AG04449 (cell line): Measurements from ENCODE around the gene COL5A1.

Experiments
- CTCF ChIA-PET: fragments of 350-600 bp; formaldehyde crosslinking; extraction: SDS; loops from one replicate; lab custom pipeline; 2021; ENCODE audit warnings: antibody characterized with exemption; lab: Yijun Ruan, JAX
- POLR2A ChIA-PET: fragments of 400-600, 350-600 bp; formaldehyde crosslinking; extraction: SDS; loops from one replicate; lab custom pipeline; 2020; ENCODE audit warnings: antibody characterized with exemption, inconsistent platforms; lab: Yijun Ruan, JAX
- DNase-seq: peaks from one replicate; pipeline ENCODE4 v3.0.0-alpha.2; 2010; ENCODE audit warnings: low read depth, low spot score
- H3K4me3 ChIP-seq: 2 replicates; pipeline ENCODE4 v1.5.1; 2011; ENCODE audit warnings: low read depth, mild to moderate bottlenecking, control low read depth, low read length
- TF ChIP-seq, protein P1 (sequence below): IDR thresholded peaks from one replicate; pipeline ENCODE4 v1.5.1; 2011; ENCODE audit warnings: mild to moderate bottlenecking, moderate library complexity, low read length, control low read depth, inconsistent platforms; ENCODE audit not compliant: insufficient read depth; ENCODE audit errors: missing control alignments

Gene COL5A1

DNA sequence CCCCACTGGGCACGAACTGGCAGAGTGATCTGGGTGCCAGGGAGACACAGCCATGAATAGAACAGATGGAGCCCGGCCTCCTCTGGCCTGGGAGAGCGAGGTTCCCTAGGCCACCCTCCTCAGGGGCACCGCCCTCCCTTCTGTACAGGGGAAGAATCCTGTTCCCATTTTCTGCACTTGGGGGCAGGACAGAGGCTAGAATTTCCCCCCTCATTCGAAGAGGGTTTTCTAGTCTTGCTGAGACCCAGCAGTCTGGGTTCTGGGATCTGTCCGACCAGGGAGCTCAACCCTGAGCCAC is 52.7 kb downstream of the COL5A1 start:
- DNase-seq, result no peak
- TF ChIP-seq, protein P1, sequence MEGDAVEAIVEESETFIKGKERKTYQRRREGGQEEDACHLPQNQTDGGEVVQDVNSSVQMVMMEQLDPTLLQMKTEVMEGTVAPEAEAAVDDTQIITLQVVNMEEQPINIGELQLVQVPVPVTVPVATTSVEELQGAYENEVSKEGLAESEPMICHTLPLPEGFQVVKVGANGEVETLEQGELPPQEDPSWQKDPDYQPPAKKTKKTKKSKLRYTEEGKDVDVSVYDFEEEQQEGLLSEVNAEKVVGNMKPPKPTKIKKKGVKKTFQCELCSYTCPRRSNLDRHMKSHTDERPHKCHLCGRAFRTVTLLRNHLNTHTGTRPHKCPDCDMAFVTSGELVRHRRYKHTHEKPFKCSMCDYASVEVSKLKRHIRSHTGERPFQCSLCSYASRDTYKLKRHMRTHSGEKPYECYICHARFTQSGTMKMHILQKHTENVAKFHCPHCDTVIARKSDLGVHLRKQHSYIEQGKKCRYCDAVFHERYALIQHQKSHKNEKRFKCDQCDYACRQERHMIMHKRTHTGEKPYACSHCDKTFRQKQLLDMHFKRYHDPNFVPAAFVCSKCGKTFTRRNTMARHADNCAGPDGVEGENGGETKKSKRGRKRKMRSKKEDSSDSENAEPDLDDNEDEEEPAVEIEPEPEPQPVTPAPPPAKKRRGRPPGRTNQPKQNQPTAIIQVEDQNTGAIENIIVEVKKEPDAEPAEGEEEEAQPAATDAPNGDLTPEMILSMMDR, result no peak
- no peak overlapping the region for H3K4me3 ChIP-seq
- POLR2A ChIA-PET, result no interaction called here
- CTCF ChIA-PET, result interaction anchor here (1.0 to 1.2 kb wide), 2 partner anchors 105 to 245 kb away, joined by 3 to 5 read pairs; no protein-coding TSS in a partner anchor

DNA sequence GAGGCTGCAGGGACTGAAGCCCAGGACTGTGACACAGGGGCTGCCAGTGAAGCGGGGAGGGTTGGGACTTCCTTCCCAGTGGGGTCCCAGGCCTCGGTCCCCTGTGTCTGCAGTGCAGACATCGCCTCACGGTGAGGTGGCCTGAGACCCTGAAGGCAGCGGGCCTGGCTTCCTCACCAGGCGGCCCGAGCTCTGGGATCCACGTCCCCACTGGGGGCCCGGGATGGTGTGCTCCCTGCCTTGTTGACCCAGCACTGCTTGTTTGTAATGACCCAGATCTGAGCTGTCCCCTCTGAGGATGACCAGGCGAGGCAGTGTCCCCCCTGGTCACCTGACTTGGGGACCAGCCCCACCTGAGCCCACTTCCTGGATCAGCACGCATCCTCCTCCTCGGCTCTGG is 53.1 kb downstream of the COL5A1 start:
- TF ChIP-seq, protein P1, result no peak
- no peak for DNase-seq
- ChIA-PET CTCF (interaction anchor here (1.0 kb wide), 1 partner anchor 105 kb away, joined by 3 read pairs; no protein-coding TSS in a partner anchor), POLR2A (no interaction called here)
- H3K4me3 ChIP-seq, result no peak overlapping the region

DNA sequence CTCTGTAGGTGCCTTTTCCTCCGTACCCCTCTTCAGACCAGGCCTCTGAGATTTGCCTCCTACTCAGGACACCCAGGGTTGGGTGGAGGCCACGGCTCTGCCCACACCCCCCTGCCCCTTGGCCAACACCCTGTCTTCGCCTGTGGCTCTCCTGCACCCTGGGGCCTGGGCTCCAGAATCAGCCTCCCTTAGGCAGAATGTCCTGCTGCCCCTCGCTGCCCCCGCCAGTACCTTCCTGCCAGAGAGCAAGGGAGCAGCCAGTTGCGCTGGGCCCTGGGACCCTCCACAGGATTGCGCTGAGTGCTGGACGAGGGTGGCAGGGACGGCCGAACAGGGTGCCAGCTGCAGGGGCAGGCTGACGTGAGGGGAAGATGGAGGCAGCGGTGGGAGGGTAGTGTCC is 53.5 kb downstream of the COL5A1 start:
- CTCF ChIA-PET, result interaction anchor here (1.0 kb wide), 1 partner anchor 104 kb away, joined by 3 read pairs; no protein-coding TSS in a partner anchor
- POLR2A ChIA-PET, result interaction anchor here (0.5 kb wide), 1 partner anchor 54 kb away, joined by 3 read pairs; no protein-coding TSS in a partner anchor
- no peak for DNase-seq
- TF ChIP-seq, protein P1, result no peak
- no peak overlapping the region for H3K4me3 ChIP-seq

DNA sequence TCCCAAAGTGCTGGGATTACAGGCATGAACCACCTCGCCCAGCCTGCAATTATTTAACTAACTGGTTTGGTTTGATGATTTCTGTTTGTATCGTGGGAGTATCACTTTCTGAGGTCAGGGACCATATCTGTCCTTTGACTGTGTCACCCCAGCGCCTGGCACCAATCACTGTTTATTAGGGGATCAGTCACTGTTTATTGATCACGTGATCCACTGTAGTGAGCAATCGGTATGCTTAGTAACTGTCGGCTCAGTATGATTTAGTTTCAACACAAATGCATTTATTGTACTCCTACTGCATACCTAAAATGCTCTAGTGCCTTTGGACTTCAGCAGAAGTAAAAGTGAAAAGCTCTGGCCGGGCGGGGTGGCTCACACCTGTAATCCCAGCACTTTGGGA is 54.8 kb downstream of the COL5A1 start:
- TF ChIP-seq, protein P1, result no peak
- no peak for DNase-seq

DNA sequence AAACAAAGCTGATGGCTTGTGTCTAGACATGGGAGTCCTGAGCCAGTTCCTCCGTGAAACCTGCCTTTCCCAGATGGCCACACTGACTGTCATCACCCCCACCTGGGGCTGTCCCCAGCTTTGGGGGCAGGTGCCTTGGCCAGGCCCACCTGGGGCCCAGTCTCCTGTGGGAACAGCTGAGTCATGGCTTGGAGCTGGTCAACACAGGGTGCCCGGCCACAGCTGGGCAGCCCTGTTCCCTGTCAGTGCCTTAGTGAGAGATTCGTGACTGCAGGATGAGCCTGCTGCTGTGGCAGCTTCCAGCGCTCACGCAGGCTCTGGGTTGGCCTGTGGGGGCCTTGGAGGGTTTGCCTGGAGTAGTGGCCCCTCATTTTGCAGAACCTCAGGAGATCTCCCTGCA is 56.5 kb downstream of the COL5A1 start:
- no peak for DNase-seq
- no peak overlapping the region for H3K4me3 ChIP-seq
- CTCF ChIA-PET, result interaction anchor here (0.7 to 2.6 kb wide), 9 partner anchors 8 to 249 kb away, joined by 3 to 22 read pairs (median 4); no protein-coding TSS in a partner anchor
- POLR2A ChIA-PET, result no interaction called here
- TF ChIP-seq, protein P1, result no peak

More for the DNA sequence above, 54.8 kb downstream of the COL5A1 start:
- ChIA-PET CTCF (interaction anchor here (2.1 to 2.4 kb wide), 2 partner anchors 9 to 247 kb away, joined by 12 to 22 read pairs; no protein-coding TSS in a partner anchor), POLR2A (no interaction called here)
- no peak overlapping the region for H3K4me3 ChIP-seq

DNA sequence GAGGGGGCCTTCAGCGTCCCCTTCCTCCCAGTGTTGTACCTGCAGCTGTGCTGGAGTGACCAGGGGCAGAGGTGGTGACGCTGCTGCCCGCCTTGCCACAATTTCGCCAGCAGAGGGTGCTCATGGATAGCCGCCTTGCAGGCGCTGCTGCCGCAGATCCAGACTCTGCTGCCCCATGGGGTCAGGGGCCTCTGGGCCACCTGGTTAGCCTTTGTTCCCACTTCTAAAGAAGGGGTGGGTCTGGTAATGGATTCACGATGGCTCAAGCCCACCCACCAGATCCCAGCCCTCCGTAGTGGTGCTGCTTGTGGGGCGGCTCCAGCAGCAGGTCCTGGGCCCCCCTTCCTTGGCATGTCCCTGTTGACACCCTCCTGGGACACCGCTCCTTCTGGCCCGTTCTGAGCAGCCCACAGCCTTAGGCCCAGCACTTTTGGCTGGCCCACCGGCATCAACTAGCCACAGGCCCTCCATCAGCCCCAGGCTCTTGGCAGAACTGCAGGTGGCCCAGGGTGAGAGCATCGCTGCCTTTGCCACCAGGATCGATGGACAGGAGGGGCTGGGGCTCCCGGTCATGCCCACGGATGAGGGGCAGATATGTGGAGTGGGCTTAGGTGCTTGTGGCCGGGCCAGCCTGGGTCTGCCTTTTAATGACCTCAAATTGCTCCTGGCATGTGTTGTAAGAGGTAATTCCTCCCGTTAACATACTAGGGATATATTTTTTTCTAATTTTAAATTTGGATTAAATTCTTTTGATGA is 57.2 kb downstream of the COL5A1 start:
- ChIA-PET POLR2A (no interaction called here), CTCF (interaction anchor here (0.7 to 2.6 kb wide), 10 partner anchors 8 to 249 kb away, joined by 3 to 22 read pairs (median 6); no protein-coding TSS in a partner anchor)
- TF ChIP-seq, protein P1, result peak; percentile 87
- DNase-seq, result no peak
- H3K4me3 ChIP-seq, result no peak overlapping the region
